GM19023 (cell line): ENCODE results near the gene KRT13.

Source experiments
- ATAC-seq: cut with Tn5 transposase; IDR thresholded peaks from one replicate; pipeline ENCODE4 v1.9.1; 2021; ENCODE audit warnings: mild to moderate bottlenecking, moderate library complexity; ENCODE audit not compliant: unreplicated experiment

KRT13 gene

DNA sequence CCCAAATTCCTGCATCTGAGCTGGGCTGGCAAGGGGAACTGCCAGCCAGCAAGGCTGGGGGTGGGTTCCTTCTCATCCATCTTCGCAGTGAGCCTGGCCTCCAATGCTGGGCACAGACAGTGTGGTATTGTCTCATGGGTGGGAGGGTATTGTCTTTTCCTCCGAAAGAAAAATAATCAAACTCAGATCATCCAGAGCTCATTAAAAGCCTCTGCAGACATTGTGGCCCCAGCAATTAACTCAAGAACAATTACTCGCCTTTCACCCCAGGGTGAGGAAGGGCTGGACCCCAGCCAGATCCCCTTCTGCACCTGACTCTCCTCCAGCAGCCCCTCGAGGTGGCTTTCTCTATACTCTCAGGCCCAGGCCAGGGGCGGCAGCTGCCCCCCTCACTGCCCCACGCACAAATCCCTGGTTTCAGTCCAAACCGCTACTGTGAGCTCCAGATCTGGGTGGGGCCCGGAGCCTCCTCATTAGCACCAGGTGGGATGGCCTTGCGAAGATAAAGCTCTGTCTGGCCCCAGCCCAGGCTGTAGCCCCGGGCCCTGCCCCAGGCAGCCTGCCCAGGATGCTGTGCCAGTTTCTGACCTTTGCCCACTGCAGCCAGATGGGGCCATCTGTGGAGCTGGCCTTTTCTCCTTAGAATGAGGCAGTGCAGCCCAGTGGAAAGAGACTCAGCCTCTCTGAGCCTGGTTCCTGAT lies 15.6 kb upstream of the KRT13 start:
- ATAC-seq = no peak

DNA sequence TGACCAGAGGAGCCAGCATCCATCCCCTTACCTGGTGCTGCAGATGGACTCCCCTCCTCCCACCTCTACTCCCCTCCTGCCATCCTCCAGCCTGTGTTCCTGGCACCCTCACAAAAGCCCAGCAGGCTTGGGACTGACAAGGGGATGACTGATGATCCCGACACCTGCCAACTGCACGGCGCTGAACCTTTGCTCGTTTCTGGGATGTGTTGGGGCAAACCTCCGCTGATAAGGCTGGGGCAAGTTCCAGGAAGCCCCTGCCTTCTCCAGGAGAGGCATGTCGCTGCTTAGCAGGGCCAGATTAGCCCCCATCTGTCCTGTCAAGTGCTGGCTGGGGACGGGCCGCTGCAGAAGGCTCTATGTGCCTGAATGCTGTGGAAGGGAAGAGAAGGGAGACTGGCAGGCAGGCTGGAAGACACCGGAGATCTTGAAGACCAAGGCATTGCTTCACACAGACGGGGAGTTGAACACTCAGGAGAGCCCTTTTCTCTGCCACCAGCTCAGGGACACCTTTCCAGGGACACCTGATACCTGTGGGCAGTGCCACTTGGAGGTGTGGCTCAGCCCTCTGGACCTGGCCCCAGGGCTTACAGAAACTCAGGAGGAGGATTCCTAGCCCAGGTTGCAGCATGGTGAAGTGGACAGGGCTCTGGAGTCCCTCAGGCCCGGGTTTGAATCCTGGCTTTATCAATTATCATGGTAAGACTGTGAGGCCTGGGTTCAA lies 14.3 kb upstream of the KRT13 start:
- no peak for ATAC-seq

GRCh38 chr17:41518789-41519449 lies 13.5 kb upstream of the KRT13 start, which contains the start of gene KRT15:
TSS of gene KRT15 (minus strand) at chr17:41518890. CDS start at chr17:41518827, 63 bp downstream.
- ATAC-seq = no peak

GRCh38 chr17:41518031-41518430 lies 12.6 kb upstream of the KRT13 start:
- ATAC-seq = no peak

- no peak for ATAC-seq
Measured at GRCh38 chr17:41516830-41517283, 11.4 kb upstream of the KRT13 start.

DNA sequence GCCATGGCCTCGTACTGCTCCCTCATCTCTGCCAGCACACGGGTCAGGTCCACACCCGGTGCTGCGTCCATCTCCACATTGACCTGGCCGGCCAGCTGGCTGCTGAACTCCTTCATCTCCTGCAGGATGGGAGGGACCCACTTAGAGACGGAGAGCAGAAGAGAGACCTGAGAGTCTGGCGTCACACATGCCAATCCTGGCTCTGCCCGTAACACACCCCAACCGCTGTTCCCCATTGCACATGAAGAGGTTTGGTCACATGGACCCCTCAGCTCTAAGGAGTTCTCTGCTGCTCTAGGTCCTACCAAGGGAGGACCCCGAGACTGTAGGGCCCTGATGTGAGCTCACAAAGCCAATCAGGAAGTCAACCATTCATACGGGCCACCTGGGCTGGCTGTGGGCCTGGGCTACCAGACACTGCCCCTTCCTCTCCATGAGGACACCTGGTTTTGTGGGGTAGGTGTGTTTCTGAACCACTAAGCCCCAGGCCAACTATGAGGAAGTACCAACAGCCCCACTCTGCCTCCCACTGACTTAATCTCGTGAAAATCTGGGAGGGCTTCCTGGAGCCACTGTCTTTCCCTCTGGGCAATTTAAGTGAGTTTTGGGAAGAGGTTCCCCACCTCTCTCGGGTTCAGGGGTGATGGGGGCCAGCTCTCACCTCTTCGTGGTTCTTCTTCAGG lies 10.9 kb upstream of the KRT13 start:
- no peak for ATAC-seq

- no peak for ATAC-seq
Measured at GRCh38 chr17:41513168-41513547, 7.7 kb upstream of the KRT13 start.

- ATAC-seq = no peak
Measured at GRCh38 chr17:41512546-41513167, 7.2 kb upstream of the KRT13 start.

GRCh38 chr17:41511716-41512115 lies 6.3 kb upstream of the KRT13 start:
- ATAC-seq = no peak

GRCh38 chr17:41511116-41511515 lies 5.7 kb upstream of the KRT13 start:
- ATAC-seq = no peak

DNA sequence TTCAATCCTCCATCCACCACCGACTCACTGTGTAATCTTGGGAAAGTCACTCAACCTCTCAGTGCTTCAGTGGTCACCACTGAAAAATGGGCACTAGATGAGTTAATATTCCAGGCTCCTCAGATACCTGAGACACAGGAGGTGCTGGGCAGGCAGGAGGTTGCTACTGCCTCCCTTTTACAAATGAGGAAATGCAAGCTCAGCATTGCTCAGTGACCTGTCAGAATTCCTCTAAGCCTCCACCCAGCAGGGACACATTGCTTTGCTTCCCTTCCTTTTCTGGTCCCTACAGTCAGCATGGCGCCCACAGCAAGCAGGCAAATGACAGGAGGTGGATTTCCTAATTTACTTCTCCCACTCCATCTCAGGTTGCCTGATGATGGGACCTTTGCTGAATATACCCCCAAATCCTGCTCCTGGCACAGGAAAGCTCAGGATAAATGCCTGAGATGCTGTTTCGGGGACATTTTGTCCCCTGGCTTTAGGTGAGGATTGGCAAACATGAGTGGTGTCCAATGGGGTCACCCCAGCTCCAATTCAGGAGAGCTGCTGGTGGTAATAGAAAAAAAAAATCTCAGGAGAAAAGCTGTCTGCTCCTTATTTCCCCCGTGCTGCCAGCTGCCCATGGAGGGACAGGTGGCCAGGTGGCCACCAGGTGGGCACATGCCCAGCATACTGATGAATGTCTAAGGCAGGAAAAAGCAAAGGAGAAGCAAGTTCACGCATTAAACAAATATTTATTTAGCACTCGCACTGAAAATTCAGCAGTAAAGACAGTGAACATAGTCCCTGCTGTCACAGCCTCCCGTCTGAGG lies 5.0 kb upstream of the KRT13 start:
- no peak for ATAC-seq

- ATAC-seq = no peak
Measured at GRCh38 chr17:41507315-41507880, 2.0 kb upstream of the KRT13 start.

- no peak for ATAC-seq
Measured at GRCh38 chr17:41505809-41506767, 676 bp upstream of the KRT13 start.

DNA sequence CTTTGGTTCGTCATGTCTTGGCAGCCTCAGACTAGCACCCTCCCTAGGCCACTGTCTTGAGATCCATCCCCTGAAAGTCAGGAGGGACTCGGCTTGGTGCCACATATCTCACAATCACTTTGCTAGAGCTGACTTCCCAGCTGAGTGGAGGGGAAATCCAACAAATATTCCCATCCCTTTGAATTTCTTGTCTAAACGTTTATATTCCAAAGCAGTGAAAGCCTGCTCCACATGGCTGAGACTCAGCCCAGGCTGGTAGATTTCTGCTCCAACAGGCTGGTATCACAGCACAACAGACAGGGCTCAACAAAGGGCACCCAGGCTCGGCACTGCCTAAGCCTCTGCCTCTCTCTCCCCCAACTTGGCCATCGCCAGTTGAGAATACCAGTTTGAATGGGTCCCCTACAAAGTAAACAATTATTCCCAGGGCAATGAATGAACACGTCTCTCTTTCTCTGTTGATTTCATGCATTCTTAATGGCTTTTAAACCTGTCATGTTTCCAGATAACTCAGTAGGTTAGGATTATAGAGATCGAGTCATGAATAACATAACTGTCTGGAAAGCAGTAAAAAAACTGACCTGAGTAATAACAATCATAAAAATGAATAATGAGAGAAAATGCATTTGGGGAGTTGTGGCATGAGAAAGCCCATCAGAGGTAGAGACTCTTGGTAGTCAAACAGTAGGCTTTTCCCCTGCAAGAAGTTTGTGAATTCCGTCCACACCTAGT lies 1.0 kb downstream of the KRT13 start:
- ATAC-seq = no peak

- ATAC-seq = no peak
Measured at GRCh38 chr17:41503202-41503601, 2.2 kb downstream of the KRT13 start.

DNA sequence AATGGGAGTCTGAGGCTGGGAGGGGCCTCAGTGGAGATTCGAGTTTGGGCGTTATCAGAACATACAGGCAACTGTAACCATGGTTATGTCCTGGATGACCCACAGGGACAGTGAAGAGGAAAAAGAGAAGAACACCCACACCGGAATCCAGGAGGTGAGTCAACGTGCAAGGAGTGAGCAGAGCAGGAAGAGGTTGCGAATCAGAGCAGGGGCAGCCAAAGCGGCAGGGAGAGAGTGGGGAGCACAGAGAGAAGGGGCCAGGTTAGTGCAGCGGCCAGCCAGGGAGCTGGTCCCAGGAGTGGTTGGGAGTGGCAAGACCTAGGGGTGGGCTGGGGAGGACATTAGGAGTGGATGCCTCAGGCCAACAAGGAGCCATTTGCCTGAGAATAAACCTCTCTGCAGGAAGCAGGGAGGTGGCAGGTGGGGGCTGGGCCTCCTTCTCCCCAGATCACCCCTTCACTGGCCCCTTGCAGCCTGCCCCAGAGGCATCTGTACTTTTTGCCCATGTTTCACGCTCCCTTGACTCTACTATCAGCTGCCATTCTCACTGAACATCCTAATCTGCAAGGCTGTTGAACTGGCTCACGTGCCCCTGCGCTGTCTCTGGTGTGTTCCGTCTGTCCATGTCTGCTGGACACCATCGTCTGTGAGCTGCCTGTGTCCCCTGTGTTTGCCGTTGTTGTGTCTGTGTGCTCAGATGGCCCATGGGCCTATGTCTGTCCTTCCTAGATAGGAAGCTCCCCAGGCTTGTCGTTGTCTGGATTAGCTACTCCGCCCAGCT lies 5.1 kb downstream of the KRT13 start:
- ATAC-seq = no peak

- no peak for ATAC-seq
Measured at GRCh38 chr17:41499714-41500113, 5.7 kb downstream of the KRT13 start.
